IPS-18a (cell line): Measurements from ENCODE around the gene NRXN3.

Source experiments
- H3K27ac ChIP-seq: one replicate; pipeline ENCODE4 v1.5.1; 2013; ENCODE audit warnings: low read length
- H3K27me3 ChIP-seq: one replicate; pipeline ENCODE4 v1.6.1; 2013; ENCODE audit warnings: mild to moderate bottlenecking, low read length; ENCODE audit not compliant: control insufficient read depth, insufficient read depth
- H3K36me3 ChIP-seq: one replicate; pipeline ENCODE4 v1.6.1; 2013; ENCODE audit warnings: low read depth, low read length; ENCODE audit not compliant: control insufficient read depth
- H3K4me1 ChIP-seq: one replicate; pipeline ENCODE4 v1.6.1; 2013; ENCODE audit warnings: low read depth, low read length; ENCODE audit not compliant: control insufficient read depth
- H3K4me3 ChIP-seq: one replicate; pipeline ENCODE4 v1.5.1; 2013; ENCODE audit warnings: low read length
- H3K9ac ChIP-seq: one replicate; pipeline ENCODE4 v1.6.1; 2013; ENCODE audit warnings: mild to moderate bottlenecking, low read length, moderate library complexity
- H3K9me3 ChIP-seq: one replicate; pipeline ENCODE4 v1.6.1; 2013; ENCODE audit warnings: low read depth, low read length; ENCODE audit not compliant: control insufficient read depth

Gene NRXN3

GRCh38 chr14:78220273-78220672, 50.1 kb downstream of the NRXN3 start:
- Histone ChIP-seq H3K27ac (no peak overlapping the region), H3K9ac (no peak overlapping the region), H3K27me3 (no peaks in the 10 kb centered on the region), H3K36me3 (no peaks in the 10 kb centered on the region), H3K4me1 (peaks cover 5% of the 10 kb centered on the region), H3K4me3 (no peak overlapping the region), H3K9me3 (no peaks in the 10 kb centered on the region)

GRCh38 chr14:78222746-78223145, 52.6 kb downstream of the NRXN3 start:
- Histone ChIP-seq H3K4me1 (peaks cover 5% of the 10 kb centered on the region), H3K9ac (no peak overlapping the region), H3K27ac (no peak overlapping the region), H3K36me3 (no peaks in the 10 kb centered on the region), H3K27me3 (no peaks in the 10 kb centered on the region), H3K4me3 (no peak overlapping the region), H3K9me3 (no peaks in the 10 kb centered on the region)

- no peaks in the 10 kb centered on the region for H3K36me3 ChIP-seq
- H3K4me1 ChIP-seq: no peaks in the 10 kb centered on the region
- H3K9me3 ChIP-seq: no peaks in the 10 kb centered on the region
- H3K27ac ChIP-seq: no peak overlapping the region
- H3K27me3 ChIP-seq: no peaks in the 10 kb centered on the region
- H3K4me3 ChIP-seq: no peak overlapping the region
- no peak overlapping the region for H3K9ac ChIP-seq
These were observed 57.3 kb downstream of the NRXN3 start for GRCh38 chr14:78227248-78228077.

DNA sequence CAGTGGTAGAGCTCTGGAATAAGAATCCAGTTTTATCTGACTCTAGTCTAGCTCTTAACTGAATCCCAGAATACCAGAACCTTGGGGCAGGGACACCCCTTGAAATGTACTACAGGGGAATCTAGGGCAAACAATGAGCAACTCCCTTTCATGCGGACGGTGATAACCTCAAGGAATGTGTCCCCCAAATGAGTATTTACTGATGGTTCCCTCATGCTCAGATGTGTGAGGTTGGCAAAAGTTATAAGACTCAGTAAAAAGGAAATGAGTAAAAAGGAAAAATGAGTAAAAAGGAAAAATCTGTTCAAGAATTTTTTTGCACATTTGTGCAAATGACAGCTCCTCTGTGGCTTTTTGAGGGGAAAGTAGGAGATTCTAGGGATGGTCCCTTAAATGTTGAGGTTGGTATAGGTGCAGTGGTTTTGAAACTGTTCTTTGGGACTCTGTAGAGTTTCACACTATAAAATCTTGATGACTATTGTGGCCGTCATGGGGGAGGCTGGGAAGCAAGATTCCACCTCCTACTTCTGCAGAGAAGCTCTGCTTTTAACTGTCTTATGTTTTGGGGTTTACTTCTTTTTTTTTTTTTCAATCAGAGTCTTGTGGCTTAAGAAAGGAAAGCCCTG, 58.6 kb downstream of the NRXN3 start:
- Histone ChIP-seq H3K9ac (no peak overlapping the region), H3K9me3 (no peaks in the 10 kb centered on the region), H3K36me3 (no peaks in the 10 kb centered on the region), H3K4me1 (no peaks in the 10 kb centered on the region), H3K27ac (no peak overlapping the region), H3K27me3 (no peaks in the 10 kb centered on the region), H3K4me3 (no peak overlapping the region)

- Histone ChIP-seq H3K9ac (no peak overlapping the region), H3K4me3 (no peak overlapping the region), H3K27me3 (no peaks in the 10 kb centered on the region), H3K9me3 (no peaks in the 10 kb centered on the region), H3K4me1 (no peaks in the 10 kb centered on the region), H3K27ac (no peak overlapping the region), H3K36me3 (no peaks in the 10 kb centered on the region)
These were observed 62.2 kb downstream of the NRXN3 start for GRCh38 chr14:78232231-78233000.

GRCh38 chr14:78238141-78238540, 68.0 kb downstream of the NRXN3 start:
- H3K36me3 ChIP-seq: no peaks in the 10 kb centered on the region
- H3K27me3 ChIP-seq: no peaks in the 10 kb centered on the region
- no peak overlapping the region for H3K9ac ChIP-seq
- H3K27ac ChIP-seq: no peak overlapping the region
- H3K9me3 ChIP-seq: no peaks in the 10 kb centered on the region
- H3K4me3 ChIP-seq: no peak overlapping the region
- H3K4me1 ChIP-seq: no peaks in the 10 kb centered on the region

DNA sequence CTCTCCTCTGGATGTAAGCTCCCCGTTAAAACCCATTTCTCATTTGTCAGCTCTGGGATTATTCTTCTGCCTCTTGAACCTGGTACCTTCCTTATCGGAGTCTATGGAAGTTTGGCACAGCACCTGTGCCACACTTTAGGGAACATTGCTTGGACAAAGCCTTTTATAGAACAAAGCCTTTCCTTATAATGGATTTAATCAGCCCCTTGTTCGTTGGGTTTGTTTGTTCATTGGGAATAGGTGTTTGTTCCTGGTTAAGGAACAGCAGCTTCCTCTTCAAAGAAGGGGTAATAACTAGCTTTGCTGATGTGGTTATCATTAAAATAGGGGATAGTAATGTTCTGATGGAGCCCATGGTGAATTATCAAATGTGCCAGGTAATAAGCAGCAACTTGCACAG, 70.4 kb downstream of the NRXN3 start:
- Histone ChIP-seq H3K27me3 (no peaks in the 10 kb centered on the region), H3K4me3 (no peak overlapping the region), H3K27ac (no peak overlapping the region), H3K36me3 (no peaks in the 10 kb centered on the region), H3K4me1 (no peaks in the 10 kb centered on the region), H3K9ac (no peak overlapping the region), H3K9me3 (no peaks in the 10 kb centered on the region)

DNA sequence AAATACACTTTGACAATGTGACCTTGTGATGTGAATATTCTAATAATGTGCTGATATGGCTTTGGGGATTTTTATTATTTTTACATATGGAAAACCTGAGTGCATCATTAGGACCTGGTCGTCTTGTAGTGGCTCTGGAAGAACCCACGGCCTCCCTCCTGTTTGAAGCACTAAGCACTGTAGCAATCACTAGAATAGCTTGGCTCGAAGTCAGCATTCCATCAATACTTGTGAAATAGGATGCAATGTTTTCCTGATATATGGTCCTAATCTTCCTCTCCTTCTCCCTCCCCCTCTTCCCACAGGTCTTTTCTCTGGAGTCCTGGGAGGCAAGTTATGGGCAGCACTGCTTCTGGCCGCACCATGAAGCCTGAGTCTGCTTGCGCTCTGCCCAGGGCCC, 71.9 kb downstream of the NRXN3 start:
- Histone ChIP-seq H3K9me3 (no peaks in the 10 kb centered on the region), H3K27ac (no peak overlapping the region), H3K27me3 (no peaks in the 10 kb centered on the region), H3K4me1 (no peaks in the 10 kb centered on the region), H3K36me3 (no peaks in the 10 kb centered on the region), H3K9ac (no peak overlapping the region), H3K4me3 (no peak overlapping the region)

GRCh38 chr14:78243187-78243586, 73.0 kb downstream of the NRXN3 start:
- Histone ChIP-seq H3K4me1 (no peaks in the 10 kb centered on the region), H3K9me3 (no peaks in the 10 kb centered on the region), H3K4me3 (no peak overlapping the region), H3K27me3 (no peaks in the 10 kb centered on the region), H3K27ac (no peak overlapping the region), H3K9ac (no peak overlapping the region), H3K36me3 (no peaks in the 10 kb centered on the region)

DNA sequence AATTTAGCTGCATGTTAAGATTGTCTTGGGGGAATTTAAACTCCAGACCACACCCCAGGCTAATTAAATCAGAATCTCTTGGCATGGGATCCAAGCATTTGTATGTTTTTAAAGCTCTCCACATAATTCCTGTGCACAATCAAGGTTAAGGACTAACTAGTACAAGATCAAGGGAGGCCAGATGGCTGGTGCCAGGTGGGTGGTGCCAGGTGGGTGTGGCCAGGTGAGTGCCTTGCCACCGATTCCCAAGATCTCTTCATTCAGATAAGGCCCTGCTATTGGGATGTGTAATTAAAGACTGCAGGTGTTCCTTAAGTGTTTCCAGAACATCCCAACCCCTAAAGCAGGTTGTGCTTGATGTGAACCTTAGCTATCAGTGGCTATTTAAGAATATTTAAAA, 75.1 kb downstream of the NRXN3 start:
- Histone ChIP-seq H3K9ac (no peak overlapping the region), H3K36me3 (no peaks in the 10 kb centered on the region), H3K27ac (no peak overlapping the region), H3K4me1 (peaks cover 8% of the 10 kb centered on the region), H3K9me3 (no peaks in the 10 kb centered on the region), H3K4me3 (no peak overlapping the region), H3K27me3 (no peaks in the 10 kb centered on the region)

DNA sequence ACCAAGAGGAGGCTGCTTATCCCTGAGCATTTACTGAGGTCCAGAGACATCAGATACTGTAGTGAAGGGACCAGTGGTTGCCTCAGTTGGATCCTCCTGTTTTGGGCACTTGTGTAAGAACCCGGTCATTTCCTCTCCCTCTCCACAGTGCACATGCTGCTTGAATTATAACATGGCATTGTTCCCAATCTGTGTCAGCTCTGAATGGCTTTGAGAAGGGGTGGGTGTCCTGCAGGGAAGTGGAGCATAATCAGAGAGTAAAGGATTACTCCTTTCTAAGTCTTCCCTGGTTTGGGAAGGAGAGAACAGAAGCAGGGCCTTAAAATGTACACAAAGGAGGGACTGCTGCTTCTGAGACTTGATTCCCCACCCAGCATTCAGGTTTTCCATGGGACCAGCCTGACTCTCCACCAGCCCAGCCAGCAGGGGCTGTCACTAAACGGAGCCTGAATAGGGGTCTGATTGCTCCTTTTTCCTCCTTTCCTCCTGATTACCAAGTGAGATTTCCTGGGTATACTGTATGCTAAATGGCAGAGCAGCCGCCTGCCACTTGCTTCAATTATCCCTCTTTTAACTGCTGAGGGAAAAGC, 78.4 kb downstream of the NRXN3 start:
- Histone ChIP-seq H3K27ac (no peak overlapping the region), H3K27me3 (no peaks in the 10 kb centered on the region), H3K4me3 (no peak overlapping the region), H3K9me3 (no peaks in the 10 kb centered on the region), H3K4me1 (peaks cover 8% of the 10 kb centered on the region), H3K36me3 (no peaks in the 10 kb centered on the region), H3K9ac (no peak overlapping the region)
